H9 (cell line): ENCODE measurements around the gene TM9SF1. TPM values are rescaled to one million over a fixed set of nuclear protein-coding genes. Genes with fewer than 3 reads are reported as not detected.

ENCODE experiments used
- DNase-seq: peaks from one replicate; pipeline ENCODE4 v3.0.0-alpha.2; 2017
- H2AFZ ChIP-seq: one replicate; pipeline ENCODE4 v1.6.1; 2013; ENCODE audit warnings: mild to moderate bottlenecking, low read length, control low read depth, moderate library complexity
- H2AK5ac ChIP-seq: 2 replicates; pipeline ENCODE4 v1.6.1; 2013; ENCODE audit warnings: low read length, control low read depth, mixed read lengths; ENCODE audit not compliant: insufficient read length
- H2BK120ac ChIP-seq: one replicate; pipeline ENCODE4 v1.6.1; 2013; ENCODE audit warnings: low read depth, mild to moderate bottlenecking, low read length, control low read depth, inconsistent platforms; ENCODE audit not compliant: poor library complexity, severe bottlenecking
- H2BK12ac ChIP-seq: 2 replicates; pipeline ENCODE4 v1.6.1; 2013; ENCODE audit warnings: low read length, control low read depth, mixed read lengths, low read depth; ENCODE audit not compliant: insufficient read length
- H2BK15ac ChIP-seq: 2 replicates; pipeline ENCODE4 v1.6.1; 2013; ENCODE audit warnings: low read depth, low read length, control low read depth
- H2BK20ac ChIP-seq: one replicate; pipeline ENCODE4 v1.6.1; 2013; ENCODE audit warnings: low read depth, mild to moderate bottlenecking, low read length, control low read depth, inconsistent platforms; ENCODE audit not compliant: poor library complexity, severe bottlenecking
- H2BK5ac ChIP-seq: 2 replicates; pipeline ENCODE4 v1.6.1; 2013; ENCODE audit warnings: low read length, control low read depth, mixed read lengths; ENCODE audit not compliant: insufficient read length
- H3K14ac ChIP-seq: 2 replicates; pipeline ENCODE4 v1.6.1; 2013; ENCODE audit warnings: low read length, control low read depth; ENCODE audit not compliant: insufficient read depth
- H3K18ac ChIP-seq: 2 replicates; pipeline ENCODE4 v1.6.1; 2013; ENCODE audit warnings: low read depth, mild to moderate bottlenecking, mixed read lengths, low read length, control low read depth; ENCODE audit not compliant: insufficient read length
- H3K23ac ChIP-seq: 2 replicates; pipeline ENCODE4 v1.6.1; 2013; ENCODE audit warnings: low read length, control low read depth, mixed read lengths, low read depth; ENCODE audit not compliant: insufficient read length
- H3K23me2 ChIP-seq: 2 replicates; pipeline ENCODE4 v1.6.1; 2013; ENCODE audit warnings: low read depth, mild to moderate bottlenecking, mixed read lengths, low read length, control low read depth; ENCODE audit not compliant: insufficient read length, poor library complexity, severe bottlenecking
- H3K27ac ChIP-seq: 2 replicates; pipeline ENCODE4 v1.5.1; 2013; ENCODE audit warnings: low read length, control low read depth, mixed read lengths, low read depth; ENCODE audit not compliant: insufficient read length
- H3K27me3 ChIP-seq: 2 replicates; pipeline ENCODE4 v1.6.1; 2013; ENCODE audit warnings: low read length, control low read depth, inconsistent platforms; ENCODE audit not compliant: insufficient read depth
- H3K4ac ChIP-seq: 2 replicates; pipeline ENCODE4 v1.6.1; 2013; ENCODE audit warnings: low read depth, mild to moderate bottlenecking, control low read depth, inconsistent platforms, low read length, moderate library complexity
- H3K4me1 ChIP-seq: 2 replicates; pipeline ENCODE4 v1.6.1; 2013; ENCODE audit warnings: low read length, control low read depth, inconsistent platforms; ENCODE audit not compliant: insufficient read depth
- H3K4me2 ChIP-seq: 2 replicates; pipeline ENCODE4 v1.6.1; 2013; ENCODE audit warnings: low read length, control low read depth, mixed read lengths; ENCODE audit not compliant: insufficient read length, insufficient read depth
- H3K56ac ChIP-seq: 2 replicates; pipeline ENCODE4 v1.6.1; 2013; ENCODE audit warnings: low read depth, mild to moderate bottlenecking, mixed read lengths, low read length, control low read depth; ENCODE audit not compliant: insufficient read length
- H3K79me1 ChIP-seq: 2 replicates; pipeline ENCODE4 v1.6.1; 2013; ENCODE audit warnings: low read depth, mild to moderate bottlenecking, moderate library complexity, low read length, control low read depth, inconsistent platforms; ENCODE audit not compliant: insufficient read depth, poor library complexity, severe bottlenecking
- H3K79me2 ChIP-seq: 2 replicates; pipeline ENCODE4 v1.6.1; 2013; ENCODE audit warnings: low read length, control low read depth, inconsistent platforms; ENCODE audit not compliant: insufficient read depth
- H3K9ac ChIP-seq: 2 replicates; pipeline ENCODE4 v1.6.1; 2013; ENCODE audit warnings: low read length, control low read depth, mixed read lengths; ENCODE audit not compliant: insufficient read length; ENCODE audit errors: extremely low read depth
- H3K9me3 ChIP-seq: one replicate; pipeline ENCODE4 v1.6.1; 2013; ENCODE audit warnings: low read depth, low read length, inconsistent platforms; ENCODE audit not compliant: control insufficient read depth
- H3T11ph ChIP-seq: one replicate; pipeline ENCODE4 v1.6.1; 2013; ENCODE audit warnings: mild to moderate bottlenecking, low read length, control low read depth, inconsistent platforms
- H4K20me1 ChIP-seq: one replicate; pipeline ENCODE4 v1.6.1; 2013; ENCODE audit not compliant: control insufficient read depth, insufficient read length, insufficient read depth
- H4K5ac ChIP-seq: 2 replicates; pipeline ENCODE4 v1.6.1; 2013; ENCODE audit warnings: low read depth, mild to moderate bottlenecking, mixed read lengths, low read length, control low read depth; ENCODE audit not compliant: insufficient read length
- H4K8ac ChIP-seq: replicated peaks from 2 replicates; pipeline ENCODE4 v1.6.1; 2013; ENCODE audit warnings: low read length, control low read depth, mixed read lengths, low read depth; ENCODE audit not compliant: insufficient read length
- H4K91ac ChIP-seq: 2 replicates; pipeline ENCODE4 v1.6.1; 2013; ENCODE audit warnings: low read depth, mild to moderate bottlenecking, moderate library complexity, mixed read lengths, low read length, control low read depth; ENCODE audit not compliant: insufficient read length
- H3K27ac Mint-ChIP-seq, 3 experiments: 2 replicates in 2 of 3; 3 replicates in 1 of 3; pipeline ENCODE4 v1.8.0; 2020 to 2021; ENCODE audit warnings: mixed read lengths in 3 of 3, mild to moderate bottlenecking in 1 of 3, moderate library complexity in 1 of 3
- H3K27me3 Mint-ChIP-seq: 2 replicates; pipeline ENCODE4 v1.8.0; 2021; ENCODE audit warnings: low read depth, mild to moderate bottlenecking, moderate library complexity, mixed read lengths
- H3K36me3 Mint-ChIP-seq, 3 experiments: 2 replicates in 2 of 3; 3 replicates in 1 of 3; pipeline ENCODE4 v1.8.0; 2020 to 2021; ENCODE audit warnings: low read depth in 3 of 3, mixed read lengths in 3 of 3; ENCODE audit not compliant: insufficient read depth in 1 of 3
- H3K4me1 Mint-ChIP-seq, 2 experiments: 2 replicates each; pipeline ENCODE4 v1.8.0; 2020; ENCODE audit warnings: mixed read lengths in 2 of 2
- H3K4me3 Mint-ChIP-seq, 2 experiments: 2 replicates in 1 of 2; 3 replicates in 1 of 2; pipeline ENCODE4 v1.8.0; 2020 to 2021; ENCODE audit warnings: mild to moderate bottlenecking in 2 of 2, mixed read lengths in 2 of 2, moderate library complexity in 1 of 2
- H3K9me3 Mint-ChIP-seq, 2 experiments: 2 replicates in 1 of 2; 3 replicates in 1 of 2; pipeline ENCODE4 v1.8.0; 2020; ENCODE audit warnings: mild to moderate bottlenecking in 2 of 2, mixed read lengths in 2 of 2, moderate library complexity in 1 of 2
- WGBS: extraction: QIAGEN DNeasy Blood & Tissue Kit; methylation state at CpG from one replicate; pipeline ENCODE4 v1.1.7; 2013; ENCODE audit warnings: missing lambda C conversion rate, low lambda C conversion rate, mixed read lengths; ENCODE audit not compliant: insufficient read length; ENCODE audit errors: extremely low coverage; 5-methylcytosine and 5-hydroxymethylcytosine counted together
- total RNA-seq: library from RNA; stranded (reverse); gene quantifications from 2 replicates; pipeline ENCODE4 v1.2.1, GENCODE V29; 2021
- TF ChIP-seq, protein P1 (sequence below): fragments of 200-600 bp; sonication (generic); conservative IDR thresholded peaks from 3 replicates; pipeline ENCODE4 v1.8.0; 2021; ENCODE audit warnings: antibody characterized with exemption, mild to moderate bottlenecking

TM9SF1 gene
- total RNA-seq, 1 experiment from 2014 or later, result 31.6 TPM

DNA sequence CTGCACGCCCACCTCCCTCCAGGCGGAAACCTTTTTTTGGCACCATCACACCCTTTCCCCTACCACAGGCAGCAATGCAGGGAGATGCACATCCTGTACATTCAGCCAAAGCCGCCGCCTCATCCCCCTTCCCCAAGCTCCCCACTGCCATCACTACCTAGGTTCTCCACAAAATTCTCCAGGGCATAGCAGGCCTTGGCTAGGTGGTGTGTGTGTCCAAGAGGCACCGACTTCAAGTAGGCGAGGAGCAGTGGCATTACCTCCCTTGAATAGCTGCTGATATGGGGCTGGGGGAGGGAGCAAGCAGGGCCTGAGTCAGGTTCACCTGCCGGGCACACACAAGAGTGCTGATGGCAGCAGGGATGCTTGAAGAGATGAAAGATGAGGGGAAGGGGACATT, 10.2 kb downstream of the TM9SF1 start:
- H3K4me2 ChIP-seq, result no peak overlapping the region
- no peak overlapping the region for H2BK15ac ChIP-seq
- H3K56ac ChIP-seq, result no peak overlapping the region
- Mint-ChIP-seq H3K27me3 (no peaks in the 10 kb centered on the region; the same call in 1 of the 2 replicates), H3K36me3 (peaks cover 36 to 85% (median 67%) of the 10 kb centered on the region in 3 experiments; a peak in 6 of 7 replicates), H3K27ac (peak overlapping the region in 1 of 3 experiments; percentile 31; a peak in 1 of 7 replicates), H3K9me3 (no peaks in the 10 kb centered on the region), H3K4me1 (peaks cover 14 to 15% of the 10 kb centered on the region in 2 experiments), H3K4me3 (no peak overlapping the region)
- no peak overlapping the region for H2AFZ ChIP-seq
- no peak overlapping the region for H3K27ac ChIP-seq
- no peak overlapping the region for H2AK5ac ChIP-seq
- no peak overlapping the region for H3K9ac ChIP-seq
- no peak overlapping the region for H3K18ac ChIP-seq
- no peaks in the 10 kb centered on the region for H3K23me2 ChIP-seq
- no peak overlapping the region for H4K5ac ChIP-seq
- no peaks in the 10 kb centered on the region for H3K9me3 ChIP-seq
- DNase-seq, result no peak
- peaks cover 4% of the 10 kb centered on the region for H3K79me1 ChIP-seq
- H2BK120ac ChIP-seq, result no peak overlapping the region
- no peaks in the 10 kb centered on the region for H3K27me3 ChIP-seq
- no peak overlapping the region for H3K4ac ChIP-seq
- H4K91ac ChIP-seq, result no peak overlapping the region
- H4K20me1 ChIP-seq, result no peaks in the 10 kb centered on the region
- WGBS, result no CpG with 5 or more reads among the region's 7 CpGs
- TF ChIP-seq, protein P1, sequence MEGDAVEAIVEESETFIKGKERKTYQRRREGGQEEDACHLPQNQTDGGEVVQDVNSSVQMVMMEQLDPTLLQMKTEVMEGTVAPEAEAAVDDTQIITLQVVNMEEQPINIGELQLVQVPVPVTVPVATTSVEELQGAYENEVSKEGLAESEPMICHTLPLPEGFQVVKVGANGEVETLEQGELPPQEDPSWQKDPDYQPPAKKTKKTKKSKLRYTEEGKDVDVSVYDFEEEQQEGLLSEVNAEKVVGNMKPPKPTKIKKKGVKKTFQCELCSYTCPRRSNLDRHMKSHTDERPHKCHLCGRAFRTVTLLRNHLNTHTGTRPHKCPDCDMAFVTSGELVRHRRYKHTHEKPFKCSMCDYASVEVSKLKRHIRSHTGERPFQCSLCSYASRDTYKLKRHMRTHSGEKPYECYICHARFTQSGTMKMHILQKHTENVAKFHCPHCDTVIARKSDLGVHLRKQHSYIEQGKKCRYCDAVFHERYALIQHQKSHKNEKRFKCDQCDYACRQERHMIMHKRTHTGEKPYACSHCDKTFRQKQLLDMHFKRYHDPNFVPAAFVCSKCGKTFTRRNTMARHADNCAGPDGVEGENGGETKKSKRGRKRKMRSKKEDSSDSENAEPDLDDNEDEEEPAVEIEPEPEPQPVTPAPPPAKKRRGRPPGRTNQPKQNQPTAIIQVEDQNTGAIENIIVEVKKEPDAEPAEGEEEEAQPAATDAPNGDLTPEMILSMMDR, result no peak
- no peak overlapping the region for H2BK20ac ChIP-seq
- H2BK5ac ChIP-seq, result no peak overlapping the region
- H3K4me1 ChIP-seq, result no peaks in the 10 kb centered on the region; the same call in 1 of the 2 replicates
- H3K14ac ChIP-seq, result no peak overlapping the region
- H2BK12ac ChIP-seq, result no peak overlapping the region
- no peak overlapping the region for H3K23ac ChIP-seq
- H3K79me2 ChIP-seq, result no peaks in the 10 kb centered on the region
- no peak overlapping the region for H4K8ac ChIP-seq
- no peak overlapping the region for H3T11ph ChIP-seq
